ENCODE measurements around the gene MARCHF9. TPM values are rescaled to one million over a fixed set of nuclear protein-coding genes. Genes with fewer than 3 reads are reported as not detected.

The MARCHF9 gene
- total RNA-seq, 1 experiment from 2014 or later: 18.9 TPM

GRCh38 chr12:57727758-57728395 lies 27.0 kb upstream of the MARCHF9 start:
- H3K4me2 ChIP-seq: no peak overlapping the region
- DNase-seq: no peak
- no peak overlapping the region for H3K27ac ChIP-seq
- H3K79me2 ChIP-seq (ENCODE audit: low read depth): no peaks in the 10 kb centered on the region
- H3K27me3 ChIP-seq (ENCODE audit: insufficient read depth, low read depth): peaks cover 9% of the 10 kb centered on the region; the same call in 1 of the 2 replicates
- intact Hi-C loops (cut with micrococcal nuclease; ENCODE audit: unreplicated experiment): loop anchor here (2.0 to 10.0 kb wide), 2 partner anchors 17 to 133 kb away; partner anchors contain the start of genes PIP4K2C and TSPAN31
- H3K4me3 ChIP-seq: no peak overlapping the region
- no peaks in the 10 kb centered on the region for H3K9me2 ChIP-seq (ENCODE audit: insufficient read depth)
- BruUV-seq (replicated peaks): no TSS peak
- ChIA-PET CTCF (no interaction called here), POLR2A (ENCODE audit: unreplicated experiment) (no interaction called here)
- H2AFZ ChIP-seq: no peak overlapping the region
- H4K20me1 ChIP-seq (ENCODE audit: insufficient read depth): no peaks in the 10 kb centered on the region
- H3K9me3 ChIP-seq (ENCODE audit: insufficient read depth, low read depth): no peaks in the 10 kb centered on the region
- no peaks in the 10 kb centered on the region for H3F3A ChIP-seq (ENCODE audit: insufficient read depth, low read depth)
- H3K36me3 ChIP-seq (ENCODE audit: low read depth): no peaks in the 10 kb centered on the region
- H3K4me1 ChIP-seq (replicated peaks; ENCODE audit: insufficient read depth): no peaks in the 10 kb centered on the region
- no peak for TF ChIP-seq EZH2 (IDR thresholded peaks at IDR 0.05; ENCODE audit: low read depth)
- no peak for TF ChIP-seq CTCF (conservative IDR thresholded peaks at IDR 0.05)

- CTCF ChIA-PET: no interaction called here
- peaks cover 9% of the 10 kb centered on the region; the same call in 1 of the 2 replicates for H3K27me3 ChIP-seq (ENCODE audit: insufficient read depth, low read depth)
- DNase-seq: no peak
- H3K36me3 ChIP-seq (ENCODE audit: low read depth): no peaks in the 10 kb centered on the region
- BruUV-seq (replicated peaks): no TSS peak
- POLR2A ChIA-PET (ENCODE audit: unreplicated experiment): no interaction called here
- no peaks in the 10 kb centered on the region for H3K4me1 ChIP-seq (replicated peaks; ENCODE audit: insufficient read depth)
- TF ChIP-seq CTCF (conservative IDR thresholded peaks at IDR 0.05) (no peak), EZH2 (IDR thresholded peaks at IDR 0.05; ENCODE audit: low read depth) (no peak)
- intact Hi-C loops (cut with micrococcal nuclease; ENCODE audit: unreplicated experiment): loop anchor here (10.0 kb wide), 1 partner anchor 135 kb away; the partner anchor contains the start of gene PIP4K2C
- H2AFZ ChIP-seq: no peak overlapping the region
- H3K79me2 ChIP-seq (ENCODE audit: low read depth): no peaks in the 10 kb centered on the region
- H3K4me2 ChIP-seq: no peak overlapping the region
- no peaks in the 10 kb centered on the region for H3K9me2 ChIP-seq (ENCODE audit: insufficient read depth)
- H4K20me1 ChIP-seq (ENCODE audit: insufficient read depth): no peaks in the 10 kb centered on the region
- no peaks in the 10 kb centered on the region for H3F3A ChIP-seq (ENCODE audit: insufficient read depth, low read depth)
- H3K4me3 ChIP-seq: no peak overlapping the region
- H3K27ac ChIP-seq: no peak overlapping the region
- H3K9me3 ChIP-seq (ENCODE audit: insufficient read depth, low read depth): no peaks in the 10 kb centered on the region
Observed at GRCh38 chr12:57729321-57729844, 25.5 kb upstream of the MARCHF9 start.

- H3K4me2 ChIP-seq: no peak overlapping the region
- no peak for DNase-seq
- no TSS peak for BruUV-seq (replicated peaks)
- H3K4me3 ChIP-seq: no peak overlapping the region
- POLR2A ChIA-PET (ENCODE audit: unreplicated experiment): no interaction called here
- intact Hi-C loops (cut with micrococcal nuclease; ENCODE audit: unreplicated experiment): no loop called here
- no peaks in the 10 kb centered on the region for H3K36me3 ChIP-seq (ENCODE audit: low read depth)
- CTCF ChIA-PET: no interaction called here
- no peaks in the 10 kb centered on the region for H4K20me1 ChIP-seq (ENCODE audit: insufficient read depth)
- H3K27me3 ChIP-seq (ENCODE audit: insufficient read depth, low read depth): peaks cover 9% of the 10 kb centered on the region
- H3K9me3 ChIP-seq (ENCODE audit: insufficient read depth, low read depth): no peaks in the 10 kb centered on the region
- no peaks in the 10 kb centered on the region for H3F3A ChIP-seq (ENCODE audit: insufficient read depth, low read depth)
- H3K79me2 ChIP-seq (ENCODE audit: low read depth): no peaks in the 10 kb centered on the region
- no peaks in the 10 kb centered on the region for H3K4me1 ChIP-seq (replicated peaks; ENCODE audit: insufficient read depth)
- H2AFZ ChIP-seq: no peak overlapping the region
- no peaks in the 10 kb centered on the region for H3K9me2 ChIP-seq (ENCODE audit: insufficient read depth)
- no peak overlapping the region for H3K27ac ChIP-seq
- TF ChIP-seq EZH2 (IDR thresholded peaks at IDR 0.05; ENCODE audit: low read depth): no peak
- no peak for TF ChIP-seq CTCF (conservative IDR thresholded peaks at IDR 0.05)
Observed at GRCh38 chr12:57730336-57731067, 24.4 kb upstream of the MARCHF9 start.
